ENCODE data around the gene ELOVL5. TPM values are rescaled to one million over a fixed set of nuclear protein-coding genes. Genes with fewer than 3 reads are reported as not detected.

ELOVL5 gene
- total RNA-seq, 4 donors from 2014 or later: 39.7 to 84.2 (median 57.4) TPM

DNA sequence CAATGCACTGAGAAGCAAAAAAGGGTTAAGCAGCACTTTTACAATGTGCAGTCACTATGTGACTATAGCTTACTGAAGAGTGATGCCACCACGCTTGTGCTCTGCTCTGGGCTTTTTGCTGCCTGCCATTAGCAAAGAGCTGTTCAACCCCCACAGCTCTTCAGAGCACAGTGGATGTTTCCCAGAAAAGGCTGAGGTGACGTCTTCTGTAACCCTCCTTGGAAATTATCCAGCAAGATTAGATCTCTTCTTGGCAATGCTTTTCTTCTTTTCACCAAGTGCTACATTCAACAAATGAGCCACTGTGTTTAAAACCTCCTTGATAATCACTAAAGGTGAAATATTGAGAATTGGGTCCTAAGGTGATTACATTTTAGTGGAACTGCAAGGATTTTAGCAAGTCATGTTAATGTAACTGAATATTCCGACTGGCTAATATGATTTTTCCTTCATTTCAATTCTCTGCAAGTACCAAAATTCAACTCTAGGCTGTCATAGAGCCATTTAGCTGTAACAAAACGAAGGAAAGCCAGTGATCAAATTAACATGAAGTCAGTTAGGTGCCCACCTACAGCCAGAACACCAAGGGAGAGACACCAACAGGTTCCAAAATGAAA, 34.9 kb downstream of the ELOVL5 start:
- DNase-seq (ENCODE audit: low spot score in 2 of 2): no peak
- H3K4me3 ChIP-seq: no peak overlapping the region
- 64% methylated on average over 4 of the region's 4 CpGs for WGBS
- no peaks in the 10 kb centered on the region for H3K9me3 ChIP-seq
- H3K36me3 ChIP-seq: no peaks in the 10 kb centered on the region
- peaks cover 26% of the 10 kb centered on the region for H3K4me1 ChIP-seq
- H3K27me3 ChIP-seq: no peaks in the 10 kb centered on the region
- TF ChIP-seq POLR2A (IDR thresholded peaks at IDR 0.05): no peak
- no peak for TF ChIP-seq EP300 (IDR thresholded peaks at IDR 0.05)
- no peak for TF ChIP-seq POLR2AphosphoS5 (IDR thresholded peaks at IDR 0.05)
- TF ChIP-seq, protein P1, sequence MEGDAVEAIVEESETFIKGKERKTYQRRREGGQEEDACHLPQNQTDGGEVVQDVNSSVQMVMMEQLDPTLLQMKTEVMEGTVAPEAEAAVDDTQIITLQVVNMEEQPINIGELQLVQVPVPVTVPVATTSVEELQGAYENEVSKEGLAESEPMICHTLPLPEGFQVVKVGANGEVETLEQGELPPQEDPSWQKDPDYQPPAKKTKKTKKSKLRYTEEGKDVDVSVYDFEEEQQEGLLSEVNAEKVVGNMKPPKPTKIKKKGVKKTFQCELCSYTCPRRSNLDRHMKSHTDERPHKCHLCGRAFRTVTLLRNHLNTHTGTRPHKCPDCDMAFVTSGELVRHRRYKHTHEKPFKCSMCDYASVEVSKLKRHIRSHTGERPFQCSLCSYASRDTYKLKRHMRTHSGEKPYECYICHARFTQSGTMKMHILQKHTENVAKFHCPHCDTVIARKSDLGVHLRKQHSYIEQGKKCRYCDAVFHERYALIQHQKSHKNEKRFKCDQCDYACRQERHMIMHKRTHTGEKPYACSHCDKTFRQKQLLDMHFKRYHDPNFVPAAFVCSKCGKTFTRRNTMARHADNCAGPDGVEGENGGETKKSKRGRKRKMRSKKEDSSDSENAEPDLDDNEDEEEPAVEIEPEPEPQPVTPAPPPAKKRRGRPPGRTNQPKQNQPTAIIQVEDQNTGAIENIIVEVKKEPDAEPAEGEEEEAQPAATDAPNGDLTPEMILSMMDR (IDR thresholded peaks at IDR 0.05): no peak
- H3K27ac ChIP-seq: no peak overlapping the region

- Histone ChIP-seq H3K36me3 (no peaks in the 10 kb centered on the region), H3K4me3 (no peak overlapping the region), H3K27ac (no peak overlapping the region), H3K4me1 (peaks cover 30% of the 10 kb centered on the region), H3K9me3 (no peaks in the 10 kb centered on the region), H3K27me3 (no peaks in the 10 kb centered on the region)
- TF ChIP-seq, protein P1 (IDR thresholded peaks at IDR 0.05): no peak
- TF ChIP-seq POLR2AphosphoS5 (IDR thresholded peaks at IDR 0.05) (no peak), POLR2A (IDR thresholded peaks at IDR 0.05) (no peak), EP300 (IDR thresholded peaks at IDR 0.05) (no peak)
- DNase-seq (ENCODE audit: low spot score in 2 of 2): no peak
- 76% methylated on average over 2 of the region's 2 CpGs for WGBS
Measured at GRCh38 chr6:53312355-53312754, 36.4 kb downstream of the ELOVL5 start.

GRCh38 chr6:53311586-53311935, 37.2 kb downstream of the ELOVL5 start:
- no peaks in the 10 kb centered on the region for H3K9me3 ChIP-seq
- 79% methylated on average over 3 of the region's 3 CpGs for WGBS
- no peak for TF ChIP-seq POLR2A (IDR thresholded peaks at IDR 0.05)
- TF ChIP-seq, protein P1 (IDR thresholded peaks at IDR 0.05): no peak
- TF ChIP-seq EP300 (IDR thresholded peaks at IDR 0.05): no peak
- no peak for TF ChIP-seq POLR2AphosphoS5 (IDR thresholded peaks at IDR 0.05)
- H3K27ac ChIP-seq: no peak overlapping the region
- no peak for DNase-seq (ENCODE audit: low spot score in 2 of 2)
- peaks cover 34% of the 10 kb centered on the region for H3K4me1 ChIP-seq
- H3K27me3 ChIP-seq: no peaks in the 10 kb centered on the region
- no peaks in the 10 kb centered on the region for H3K36me3 ChIP-seq
- H3K4me3 ChIP-seq: no peak overlapping the region

DNA sequence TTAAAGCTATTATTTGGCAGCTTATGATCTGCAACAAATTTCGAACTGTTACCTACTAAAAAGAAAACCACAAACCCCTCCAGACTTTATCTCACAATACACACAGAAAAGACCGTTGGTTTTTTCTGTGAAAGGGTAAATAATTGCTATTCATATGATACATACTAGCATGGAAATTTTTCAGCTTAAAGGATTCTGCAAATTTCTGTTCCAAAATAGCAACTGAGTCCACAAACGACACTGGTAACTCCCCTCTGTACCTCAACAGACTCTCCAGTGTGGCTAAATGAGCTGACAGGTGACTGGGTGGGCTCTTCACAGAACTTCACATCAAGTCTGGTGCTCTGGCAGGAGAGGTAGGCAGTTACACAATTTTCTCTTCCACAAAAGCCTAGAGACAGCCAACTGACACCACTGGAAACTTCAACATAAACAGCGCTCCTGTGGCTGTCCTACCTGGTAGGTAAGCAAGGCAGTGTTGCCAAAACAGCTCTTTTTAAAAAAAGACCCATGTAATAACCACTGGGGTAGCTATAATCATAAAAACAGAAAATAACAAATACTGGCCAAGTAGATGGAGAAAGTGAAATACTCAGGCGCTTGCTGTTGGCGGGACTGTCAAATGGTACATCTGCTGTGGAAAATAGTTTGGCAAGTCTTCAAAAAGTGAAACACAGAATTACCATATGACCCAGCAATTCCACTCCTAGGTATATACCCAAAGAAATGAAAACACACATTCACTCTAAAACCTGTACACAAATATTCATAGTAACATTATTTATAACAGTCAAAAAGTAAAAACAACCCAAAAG, 37.8 kb downstream of the ELOVL5 start:
- no peak overlapping the region for H3K4me3 ChIP-seq
- TF ChIP-seq POLR2AphosphoS5 (IDR thresholded peaks at IDR 0.05) (no peak), POLR2A (IDR thresholded peaks at IDR 0.05) (no peak), EP300 (IDR thresholded peaks at IDR 0.05) (no peak)
- TF ChIP-seq, protein P1 (IDR thresholded peaks at IDR 0.05): no peak
- no peaks in the 10 kb centered on the region for H3K27me3 ChIP-seq
- DNase-seq (ENCODE audit: low spot score in 2 of 2): no peak
- peaks cover 34% of the 10 kb centered on the region for H3K4me1 ChIP-seq
- 78% methylated on average over 6 of the region's 6 CpGs for WGBS
- no peaks in the 10 kb centered on the region for H3K36me3 ChIP-seq
- no peak overlapping the region for H3K27ac ChIP-seq
- no peaks in the 10 kb centered on the region for H3K9me3 ChIP-seq

- Histone ChIP-seq H3K4me3 (no peak overlapping the region), H3K36me3 (no peaks in the 10 kb centered on the region), H3K4me1 (peaks cover 31% of the 10 kb centered on the region), H3K27me3 (no peaks in the 10 kb centered on the region), H3K9me3 (no peaks in the 10 kb centered on the region), H3K27ac (no peak overlapping the region)
- 81% methylated on average over 4 of the region's 4 CpGs for WGBS
- TF ChIP-seq POLR2A (IDR thresholded peaks at IDR 0.05): no peak
- TF ChIP-seq, protein P1 (IDR thresholded peaks at IDR 0.05): no peak
- no peak for TF ChIP-seq EP300 (IDR thresholded peaks at IDR 0.05)
- no peak for TF ChIP-seq POLR2AphosphoS5 (IDR thresholded peaks at IDR 0.05)
- DNase-seq (ENCODE audit: low spot score in 2 of 2): no peak
Measured at GRCh38 chr6:53309901-53310300, 38.8 kb downstream of the ELOVL5 start.
